GM19452 (cell line): ENCODE results near the gene TOLLIP.
"Not testable (repeated sequence)": the region's sequence is repeated elsewhere in the genome, so short reads cannot be mapped to it uniquely, and the experiment has no call there.

ENCODE experiments used
- ATAC-seq: cut with Tn5 transposase; IDR thresholded peaks from one replicate; pipeline ENCODE4 v1.9.1; 2021; ENCODE audit not compliant: unreplicated experiment

Gene TOLLIP

DNA sequence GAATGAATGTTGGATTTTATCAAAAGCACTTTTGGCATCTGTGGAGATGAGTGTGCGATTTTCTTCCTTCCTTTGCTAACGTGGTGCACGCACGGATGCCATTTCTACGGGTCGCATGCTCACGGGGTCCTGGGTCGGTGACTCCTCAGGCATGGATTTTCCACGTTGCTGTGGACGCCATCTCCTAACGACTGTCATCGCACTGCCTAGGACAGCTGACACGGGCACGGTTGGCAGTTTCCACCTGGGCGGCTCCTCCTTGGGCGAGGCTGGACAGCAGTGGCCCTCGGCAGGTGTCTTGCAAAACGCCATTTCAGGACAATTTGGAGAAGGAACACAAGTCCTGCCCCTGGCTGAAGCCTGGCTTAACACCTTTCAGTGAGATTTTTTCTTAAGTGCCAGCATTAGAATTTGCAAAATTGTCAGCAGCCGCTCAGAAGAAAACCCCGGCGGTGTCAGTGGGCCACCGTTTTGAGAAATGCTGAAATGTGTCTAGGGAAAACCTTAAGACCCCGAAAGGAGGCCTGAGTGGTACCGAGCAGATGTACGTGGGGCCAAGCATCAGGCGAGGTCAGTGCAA lies 34.7 kb upstream of the TOLLIP start:
- no peak for ATAC-seq

DNA sequence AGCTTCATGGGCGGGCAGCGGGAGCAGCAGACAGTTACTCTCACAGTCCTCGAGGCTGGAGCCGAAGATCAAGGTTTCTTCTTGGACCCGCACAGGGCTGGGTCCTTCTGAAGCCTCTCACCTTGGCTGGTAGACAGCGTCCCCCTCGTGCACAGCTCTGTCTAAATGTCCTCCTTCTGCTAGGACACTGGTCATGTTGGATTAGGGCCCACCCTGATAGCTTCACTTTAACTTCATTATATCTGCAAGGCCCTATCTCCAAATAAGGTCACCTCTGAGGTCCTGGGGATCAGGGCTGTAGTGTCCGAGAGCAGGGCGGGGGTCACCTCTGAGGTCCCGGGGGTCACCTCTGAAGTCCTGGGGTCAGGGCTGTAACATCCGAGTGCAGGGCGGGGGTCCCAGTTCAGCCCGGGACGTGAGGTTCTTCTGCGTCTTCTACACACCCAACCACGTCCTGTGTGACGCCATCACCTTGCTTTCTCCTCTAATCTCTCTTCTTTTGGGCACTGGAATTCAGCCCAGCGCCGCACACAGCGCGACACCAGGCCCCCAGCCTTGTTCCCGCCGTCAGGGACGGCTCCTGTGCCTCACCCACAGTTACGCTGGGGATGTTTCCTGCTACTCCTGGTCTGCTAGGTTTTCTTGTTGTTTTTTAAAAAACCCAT lies 34.1 kb upstream of the TOLLIP start:
- no peak for ATAC-seq

DNA sequence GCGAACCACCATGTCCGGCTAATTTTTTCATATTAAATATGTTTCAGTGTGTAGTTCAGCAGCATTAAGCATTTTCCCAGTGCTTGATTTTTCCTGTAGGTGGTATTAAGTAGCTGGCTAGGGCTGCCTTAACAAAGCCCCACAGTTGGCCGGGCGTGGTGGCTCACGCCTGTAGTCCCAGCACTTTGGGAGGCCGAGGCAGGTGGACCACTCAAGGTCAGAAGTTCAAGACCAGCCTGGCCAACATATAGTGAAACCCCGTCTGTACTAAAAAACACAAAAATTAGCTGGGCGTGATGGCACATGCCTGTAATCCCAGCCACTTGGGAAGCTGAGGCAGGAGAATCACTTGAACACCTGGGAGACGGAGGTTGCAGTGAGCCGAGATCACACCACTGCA lies 33.5 kb upstream of the TOLLIP start:
- ATAC-seq = no peak

DNA sequence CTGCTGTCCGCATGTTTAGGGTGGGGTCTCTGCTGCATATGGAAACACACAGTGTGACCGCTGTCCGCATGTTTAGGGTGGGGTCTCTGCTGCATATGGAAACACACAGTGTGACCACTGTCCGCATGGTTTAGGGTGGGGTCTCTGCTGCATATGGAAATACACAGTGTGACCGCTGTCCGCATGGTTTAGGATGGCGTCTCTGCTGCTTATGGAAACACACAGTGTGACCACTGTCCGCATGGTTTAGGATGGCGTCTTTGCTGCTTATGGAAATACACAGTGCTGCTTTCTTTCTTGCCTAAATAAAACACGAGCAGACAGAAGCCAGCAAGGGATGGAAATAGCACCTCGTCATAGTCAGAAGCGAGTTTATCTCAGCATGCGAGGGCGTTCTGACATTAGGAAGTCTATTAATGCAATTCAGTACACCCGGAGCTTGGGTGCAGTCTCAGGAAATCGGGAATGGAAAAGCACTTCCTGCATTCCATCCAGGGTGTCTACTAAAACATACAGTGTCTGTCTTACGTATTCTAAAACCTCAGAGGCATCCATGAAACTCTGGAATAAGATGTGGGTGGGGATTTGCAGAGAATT lies 32.6 kb upstream of the TOLLIP start:
- no peak for ATAC-seq

DNA sequence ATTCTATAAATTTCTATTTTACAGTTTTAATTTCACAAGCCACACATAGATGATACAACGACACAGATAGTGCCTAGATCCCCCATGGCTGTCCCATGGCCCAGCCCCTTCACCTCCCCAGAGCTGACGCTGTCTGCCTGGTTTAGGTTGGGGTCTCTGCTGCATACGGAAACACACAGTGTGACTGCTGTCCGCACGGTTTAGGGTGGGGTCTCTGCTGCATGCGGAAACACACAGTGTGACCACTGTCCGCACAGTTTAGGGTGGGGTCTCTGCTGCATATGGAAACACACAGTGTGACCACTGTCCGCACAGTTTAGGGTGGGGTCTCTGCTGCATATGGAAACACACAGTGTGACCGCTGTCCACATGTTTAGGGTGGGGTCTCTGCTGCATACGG lies 31.8 kb upstream of the TOLLIP start:
- not testable (repeated sequence) for ATAC-seq

DNA sequence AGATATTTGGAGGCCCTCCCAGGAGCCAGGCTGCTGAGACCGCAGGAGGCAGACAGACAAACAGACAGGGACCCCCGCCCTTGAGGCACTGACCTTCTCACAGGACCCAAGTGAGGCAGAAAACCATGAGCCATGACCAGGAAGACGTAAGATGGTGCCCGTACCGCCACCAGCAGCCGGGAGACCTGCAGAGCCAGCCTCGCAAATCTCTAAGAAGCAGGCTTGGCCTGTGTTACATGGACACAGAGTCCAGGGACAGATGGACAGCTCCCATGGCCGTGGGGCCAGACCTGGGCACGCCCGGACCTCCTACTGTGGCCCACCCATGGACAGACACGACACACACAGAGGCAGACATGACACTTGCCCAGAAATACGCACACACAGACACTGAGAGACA lies 30.7 kb upstream of the TOLLIP start:
- ATAC-seq = no peak

DNA sequence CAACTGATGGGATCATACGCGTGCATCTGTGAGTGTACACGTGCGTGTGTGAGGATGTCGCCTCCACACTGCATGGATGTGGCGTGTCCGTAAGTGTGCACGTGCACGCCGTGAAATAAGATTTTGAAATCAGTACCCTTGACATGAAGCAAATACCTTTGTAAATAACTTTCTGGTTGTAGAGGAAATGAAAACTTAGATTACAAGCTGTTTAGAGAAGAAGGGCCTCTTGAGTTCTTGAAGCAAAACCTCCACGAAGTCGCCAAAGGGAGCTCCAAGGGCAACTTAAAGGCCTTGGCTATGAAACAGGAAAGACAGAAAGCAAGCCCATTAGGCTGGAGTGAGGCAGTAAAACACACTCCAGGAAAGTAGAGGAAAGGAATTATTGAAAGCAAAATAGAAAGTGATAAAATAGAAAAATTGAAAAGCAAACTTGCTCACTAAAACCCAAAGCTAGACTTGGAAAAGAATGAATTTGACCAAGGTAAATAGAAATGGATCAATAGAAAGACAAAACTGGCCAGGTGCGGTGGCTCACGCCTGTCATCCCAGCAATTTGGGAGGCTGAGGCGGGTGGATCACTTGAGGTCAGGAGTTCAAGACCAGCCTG lies 29.7 kb upstream of the TOLLIP start:
- ATAC-seq = no peak

DNA sequence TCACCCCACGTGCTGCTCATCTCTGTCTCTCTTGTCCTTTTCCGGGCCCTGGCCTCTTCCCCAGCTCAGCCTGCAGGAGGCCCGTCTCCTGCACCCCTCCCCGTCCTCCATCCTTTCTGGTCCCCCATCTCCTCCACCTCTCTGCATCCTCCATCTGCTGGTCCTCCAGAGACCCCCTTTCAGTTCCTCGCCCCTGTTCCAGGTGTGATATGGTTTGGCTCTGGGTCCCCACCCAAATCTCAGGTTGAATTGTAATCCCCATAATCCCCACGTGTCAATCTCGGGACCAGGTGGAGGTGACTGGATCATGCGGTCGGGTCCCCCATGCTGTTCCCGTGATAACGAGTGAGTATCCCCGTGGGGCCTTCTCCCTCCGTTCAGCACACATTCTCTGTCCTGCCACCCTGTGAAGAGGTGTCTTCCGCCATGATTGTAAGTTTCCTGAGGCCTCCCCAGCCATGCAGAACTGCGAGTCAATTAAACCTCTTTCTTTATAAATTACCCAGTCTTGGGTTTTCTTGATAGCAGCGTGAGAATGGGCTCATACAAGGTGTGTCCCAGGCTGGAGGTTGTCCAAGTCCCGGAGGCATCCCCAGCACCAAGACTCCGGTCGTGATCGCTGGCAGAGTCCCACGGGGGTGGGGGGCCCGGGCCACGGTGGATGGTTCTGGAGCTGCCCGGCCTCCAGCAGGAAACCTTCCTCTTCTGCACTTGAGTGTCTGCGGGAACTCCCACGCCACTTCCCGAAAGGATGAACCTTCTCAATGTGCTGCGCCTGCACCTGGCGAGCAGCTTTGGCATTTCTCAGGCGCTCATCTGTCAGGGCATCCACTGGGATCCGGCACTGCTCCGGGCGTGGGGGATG lies 29.0 kb upstream of the TOLLIP start:
- no peak for ATAC-seq

DNA sequence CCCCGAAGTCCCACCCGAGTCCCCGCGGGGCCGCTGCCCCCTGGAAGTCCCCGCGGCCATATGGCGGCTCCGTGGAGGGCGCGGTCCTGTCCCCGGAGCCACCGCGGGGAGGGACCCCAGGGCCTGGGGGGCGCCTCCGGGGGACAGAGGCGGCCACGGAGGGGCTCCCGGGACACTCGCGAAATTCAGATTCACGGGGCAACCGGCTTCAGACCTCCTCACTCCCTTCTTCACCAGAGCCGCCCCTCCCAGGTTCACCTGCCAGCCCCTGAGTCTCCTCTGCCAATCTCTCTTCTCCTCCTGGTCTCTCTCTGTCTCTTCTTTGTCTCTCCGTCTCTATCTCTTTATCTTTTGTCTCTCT lies 28.2 kb upstream of the TOLLIP start:
- no peak for ATAC-seq

DNA sequence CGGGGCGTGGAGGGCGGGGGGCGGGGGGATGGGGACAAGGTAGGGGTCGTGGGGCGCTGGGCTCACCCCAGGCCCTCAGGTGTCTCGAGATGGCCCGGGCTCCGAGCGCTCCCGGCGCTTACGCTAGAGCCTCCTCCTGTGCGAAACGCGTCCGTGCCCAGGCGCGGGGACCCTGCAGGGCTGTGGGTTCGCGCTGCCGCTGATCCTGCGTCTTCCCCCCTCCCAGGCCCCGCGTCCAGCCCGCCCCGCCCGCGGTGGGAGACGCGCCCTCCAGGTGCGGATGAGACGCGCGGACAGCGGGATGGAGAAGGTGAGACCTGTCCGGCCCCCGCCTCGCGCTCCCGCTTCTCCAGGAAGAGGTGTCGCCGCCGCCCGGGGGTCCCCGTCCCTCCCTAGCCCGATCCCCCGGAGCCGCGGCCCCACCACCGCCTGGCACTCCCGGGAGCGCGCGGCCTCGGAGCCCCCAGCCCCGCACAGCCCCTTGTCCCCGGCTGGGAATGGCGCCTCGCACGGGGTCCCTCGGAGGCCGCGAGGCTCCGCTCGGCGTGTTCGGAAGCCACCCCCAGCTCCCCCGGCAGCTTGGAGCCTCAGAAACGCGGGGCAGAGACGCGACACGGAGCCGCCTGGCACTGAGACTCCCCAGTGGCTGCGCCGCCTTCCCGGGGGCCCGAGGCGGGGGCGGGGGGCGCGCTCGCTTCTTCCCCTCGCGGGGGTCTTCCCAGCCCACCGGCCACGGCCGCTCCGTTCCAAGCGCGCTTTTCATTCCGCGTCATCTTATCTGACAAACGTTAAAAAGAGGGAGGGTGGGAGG lies 27.6 kb upstream of the TOLLIP start:
- no peak for ATAC-seq

DNA sequence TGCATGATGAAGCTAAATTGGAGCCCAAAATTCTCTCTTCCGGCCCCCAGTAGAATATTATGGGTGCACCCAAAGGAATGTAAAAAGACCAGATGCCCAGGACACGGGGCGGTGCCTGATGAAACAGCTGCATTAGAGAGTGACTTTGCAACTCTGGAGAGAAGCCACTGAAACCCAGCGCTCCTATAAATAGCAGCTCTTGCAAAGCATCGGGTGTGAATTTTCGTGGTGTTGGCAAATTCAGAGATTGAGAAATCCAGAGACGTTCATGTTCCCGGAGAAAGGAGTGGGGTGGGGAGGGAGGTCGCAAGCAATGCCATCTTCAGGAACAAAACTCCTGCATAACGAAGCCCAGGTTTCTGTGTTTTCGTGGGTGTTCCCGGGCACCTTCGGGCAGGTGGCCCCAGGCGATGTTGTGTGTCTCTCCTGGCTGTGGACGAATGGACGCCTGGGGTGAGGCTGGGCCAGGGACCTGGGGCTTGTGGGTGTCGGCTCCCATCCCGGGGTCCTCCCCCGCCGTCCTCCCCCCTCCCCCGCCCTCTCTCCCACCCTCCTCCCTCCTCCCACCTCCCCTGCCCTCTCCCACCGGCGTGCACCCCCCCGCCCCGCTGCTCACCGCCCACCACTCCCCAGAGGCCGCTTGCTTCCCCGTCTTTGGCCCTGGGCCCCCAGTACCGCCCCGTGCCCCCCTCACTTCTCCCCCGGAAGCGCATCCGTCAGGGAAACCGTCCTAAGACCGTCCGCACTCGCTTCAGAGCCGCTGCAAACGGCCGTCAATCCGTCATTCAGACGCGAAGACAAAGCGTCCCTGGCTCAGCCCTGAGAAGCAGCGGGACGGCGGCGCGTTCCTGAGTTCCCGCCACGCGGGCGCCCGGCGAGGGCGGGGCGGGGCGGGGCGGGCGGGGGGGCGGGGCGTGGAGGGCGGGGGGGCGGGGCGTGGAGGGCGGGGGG lies 26.7 kb upstream of the TOLLIP start:
- no peak for ATAC-seq

DNA sequence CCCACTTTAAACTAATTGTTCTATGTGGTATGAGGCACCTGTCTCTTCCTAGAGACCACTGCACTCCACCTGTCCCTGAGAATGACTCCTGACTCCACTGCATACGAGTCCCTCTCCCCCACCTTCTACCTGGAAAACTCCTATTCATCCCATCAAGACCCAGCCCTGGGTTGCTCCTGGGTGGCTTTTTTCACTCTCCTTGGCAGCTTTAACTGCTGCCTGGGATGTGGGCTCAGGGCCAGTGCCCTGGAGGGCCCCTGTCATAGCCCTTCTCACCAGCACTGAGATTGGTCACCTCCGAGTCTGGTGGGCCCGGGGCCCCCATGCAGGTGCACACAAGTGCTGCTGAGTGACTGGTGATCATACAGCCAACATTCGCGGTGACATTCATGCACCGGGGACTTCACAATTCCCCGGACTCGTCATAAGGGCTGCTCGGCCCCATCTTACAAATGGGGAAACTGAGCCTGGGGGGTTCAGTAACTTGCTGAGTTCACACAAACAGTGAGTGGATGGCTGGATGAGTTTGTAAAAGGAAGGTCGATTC lies 25.9 kb upstream of the TOLLIP start:
- no peak for ATAC-seq

DNA sequence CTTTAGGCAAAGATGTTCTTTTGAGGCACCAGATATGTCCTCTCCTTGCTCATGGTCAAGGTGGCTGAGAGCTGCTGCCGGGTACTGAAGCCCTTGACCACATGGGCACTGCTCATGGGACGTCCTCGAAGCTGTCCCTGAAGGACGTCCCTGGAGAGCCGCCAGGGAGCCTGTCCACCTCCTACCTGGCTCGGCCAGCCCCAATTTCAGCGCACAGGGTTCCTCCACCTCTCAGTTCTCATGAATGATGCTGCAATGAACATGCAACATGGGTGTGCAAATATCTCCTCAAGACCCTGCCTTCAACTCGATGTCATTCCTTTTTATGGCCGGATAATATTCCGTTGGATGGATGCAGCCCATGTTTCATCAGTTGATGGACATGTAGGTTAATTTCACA lies 24.4 kb upstream of the TOLLIP start:
- ATAC-seq = no peak

DNA sequence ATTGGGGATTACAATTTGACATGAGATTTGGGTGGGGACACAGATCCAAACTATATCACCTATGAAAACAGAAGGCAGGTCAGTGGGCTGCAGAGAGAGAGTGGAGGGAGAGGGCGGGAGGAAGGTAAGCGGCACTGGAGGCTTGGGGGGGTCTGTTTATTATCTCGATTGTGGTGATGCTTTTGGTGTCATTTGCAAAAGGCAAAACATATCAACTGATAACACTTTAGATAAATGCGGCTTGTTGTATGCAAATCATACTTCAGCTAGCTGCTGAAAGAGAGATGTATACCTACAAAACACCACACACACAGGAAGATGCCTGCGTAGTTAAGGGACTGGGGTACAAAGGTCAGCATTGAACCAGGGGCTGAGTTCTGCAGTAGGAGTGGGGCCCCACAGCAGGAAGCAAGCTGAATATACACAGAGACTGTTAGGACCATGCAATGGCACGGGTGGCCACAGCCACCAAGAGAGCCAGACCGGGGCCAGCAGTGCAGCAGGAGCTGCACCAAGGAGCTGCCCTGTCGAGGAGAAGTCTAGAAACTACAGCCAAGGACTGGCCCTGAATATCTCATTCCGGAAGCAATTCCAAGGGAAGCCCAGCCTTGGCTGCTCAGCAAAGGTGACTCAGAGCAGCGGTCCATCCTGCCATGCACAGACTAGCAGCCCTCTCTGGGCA lies 23.8 kb upstream of the TOLLIP start:
- ATAC-seq = no peak

DNA sequence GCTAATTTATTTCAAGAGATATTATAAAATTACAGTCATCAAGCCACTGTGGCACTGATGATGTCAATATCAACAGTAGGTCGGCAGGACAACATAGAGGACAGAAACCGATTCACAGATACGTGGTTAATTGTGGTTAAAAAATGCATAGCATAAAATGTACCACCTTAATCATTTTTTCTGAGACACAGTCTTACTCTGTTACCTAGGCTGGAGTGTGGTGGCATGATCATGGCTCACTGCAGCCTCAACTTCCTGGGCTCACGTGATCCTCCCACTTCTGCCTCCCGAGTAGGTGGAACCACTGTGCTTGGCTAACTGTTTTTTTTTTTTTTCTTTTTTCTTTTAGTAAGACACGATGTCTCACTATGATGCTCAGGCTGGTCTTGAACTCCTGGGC lies 21.0 kb upstream of the TOLLIP start:
- no peak for ATAC-seq

DNA sequence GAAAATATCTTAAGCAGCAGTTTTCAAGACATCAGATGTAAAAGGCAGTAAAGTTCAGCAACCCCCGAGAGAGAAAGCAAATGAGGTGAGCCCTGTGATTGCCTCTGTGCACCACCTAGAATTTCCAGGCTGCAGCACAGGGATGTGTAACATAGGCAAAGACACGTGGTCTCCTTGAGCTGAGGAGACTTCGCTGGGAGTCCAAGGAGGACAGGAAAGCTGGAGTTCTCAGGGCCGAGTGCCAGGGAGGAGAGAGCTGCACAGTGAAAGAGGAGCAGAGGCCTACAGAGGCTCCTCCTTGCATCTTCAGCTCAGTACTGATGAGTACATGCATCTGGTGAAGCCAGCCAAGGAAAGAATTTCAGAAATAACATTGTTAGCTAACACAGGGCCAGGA lies 17.6 kb upstream of the TOLLIP start:
- no peak for ATAC-seq

DNA sequence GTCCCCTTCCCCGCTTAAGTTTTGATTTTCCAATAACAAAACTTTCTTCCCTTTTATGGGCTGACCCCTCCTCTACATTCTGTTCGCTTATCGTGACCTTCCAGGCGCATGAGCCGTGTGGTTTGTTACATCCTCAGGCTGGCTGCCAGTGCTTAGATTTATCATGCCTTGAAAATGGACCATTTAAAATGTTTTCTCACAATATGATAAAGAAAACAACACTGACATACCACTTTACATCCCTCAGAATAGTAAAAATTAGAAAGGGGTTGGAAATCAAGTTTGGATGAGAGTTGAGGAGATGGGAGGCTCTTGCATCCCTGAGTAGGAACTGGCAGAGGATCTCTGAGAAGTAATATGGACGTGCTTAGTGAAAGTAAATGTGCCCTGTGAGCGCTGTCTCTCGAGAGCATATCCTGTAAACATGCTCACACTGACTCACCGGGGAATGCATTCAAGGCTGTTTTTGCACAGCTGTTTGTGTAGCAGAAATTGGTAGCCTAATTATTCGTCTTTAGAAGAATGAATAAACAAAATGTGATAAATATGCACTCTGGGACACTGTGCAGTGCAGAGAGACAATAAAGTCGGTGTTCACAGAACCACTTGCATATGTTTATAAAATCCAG lies 17.1 kb upstream of the TOLLIP start:
- ATAC-seq = no peak

DNA sequence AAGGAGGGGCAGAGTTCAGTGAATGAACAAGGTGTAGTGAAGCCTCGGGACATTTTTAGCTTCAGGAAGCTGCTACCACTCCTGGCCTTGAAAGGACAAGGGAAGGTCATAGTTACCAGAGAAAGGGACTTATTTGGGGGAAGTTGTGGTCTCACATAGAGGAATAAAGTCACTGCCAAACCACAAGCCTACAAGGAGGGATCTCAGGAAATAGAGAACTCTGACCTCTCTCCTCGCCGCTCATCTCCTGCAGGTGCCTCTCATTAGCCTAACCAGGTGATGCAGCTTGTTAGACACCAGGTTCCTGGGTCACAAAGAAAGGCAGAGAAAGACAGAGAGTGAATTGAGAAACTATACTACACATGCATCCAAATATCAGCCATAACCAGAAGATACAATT lies 14.3 kb upstream of the TOLLIP start:
- ATAC-seq = no peak
